Mucosa of descending colon (tissue), 3 donors: ENCODE data around the gene FHIT. TPM values are rescaled to one million over a fixed set of nuclear protein-coding genes. Genes with fewer than 3 reads are reported as not detected.
"Not testable (repeated sequence)": the region's sequence is repeated elsewhere in the genome, so short reads cannot be mapped to it uniquely, and the experiment has no call there.

ENCODE experiments used
- ATAC-seq: fragments of 200-7000 bp; cut with Tn5 transposase; one replicate; pipeline ENCODE4 v1.9.1; 2020; ENCODE audit warnings: mild to moderate bottlenecking, moderate library complexity
- DNase-seq, 3 donors: peaks; one replicate each; pipeline ENCODE4 v3.0.0-alpha.2; 2020
- H3K36me3 ChIP-seq: fragments of 200-600 bp; one replicate; pipeline ENCODE4 v1.8.0; 2021; ENCODE audit warnings: low read depth, mild to moderate bottlenecking
- H3K4me1 ChIP-seq: fragments of 200-600 bp; one replicate; pipeline ENCODE4 v1.8.0; 2021; ENCODE audit warnings: low read depth, mild to moderate bottlenecking
- H3K4me3 ChIP-seq: fragments of 200-600 bp; one replicate; pipeline ENCODE4 v1.8.0; 2021; ENCODE audit warnings: mild to moderate bottlenecking
- H3K9me3 ChIP-seq: fragments of 200-600 bp; one replicate; pipeline ENCODE4 v1.8.0; 2021; ENCODE audit warnings: mild to moderate bottlenecking
- CTCF ChIP-seq: fragments of 200-600 bp; IDR thresholded peaks from one replicate; pipeline ENCODE4 v1.8.0; 2022; ENCODE audit warnings: antibody characterized with exemption, mild to moderate bottlenecking
- intact Hi-C, 2 donors: fragments of 100-400 bp; cut with DNase I in 1 of 2; cut with micrococcal nuclease in 1 of 2; formaldehyde crosslinking; loops; one replicate each; pipeline versions ENCODE4 v1.11.0 to v1.11.1; 2022; cut with DNase I, micrococcal nuclease
- total RNA-seq, 3 donors: library from RNA; stranded (reverse); fragmentation: NEBNext Ultra II Directional in 2 of 3; extraction: Animal tissue kit (Norgen Biotek cat#: 25700) in 2 of 3; gene quantifications; one replicate each; pipeline versions ENCODE4 v1.2.1 to v1.2.4, GENCODE V29; 2021 to 2023
- donor health status: DM: no; HTN: no; CAD: no; lungs with moderate emphysema.
- donor health status: DM: no; HTN: no; CAD: no.
- donor health status: DM: no; HTN: yes; CAD: no.

Gene FHIT
- total RNA-seq, 3 donors from 2014 or later = 8.9 to 20.7 (median 18.6) TPM

- DNase-seq (no peak), ATAC-seq (no peak)
- no peaks in the 10 kb centered on the region for H3K9me3 ChIP-seq
- H3K4me1 ChIP-seq = no peaks in the 10 kb centered on the region
- TF ChIP-seq CTCF = no peak
- no peaks in the 10 kb centered on the region for H3K36me3 ChIP-seq
- intact Hi-C loops = no loop called here
- no peak overlapping the region for H3K4me3 ChIP-seq
These were observed 192.4 kb downstream of the FHIT start for GRCh38 chr3:61058836-61059235.

DNA sequence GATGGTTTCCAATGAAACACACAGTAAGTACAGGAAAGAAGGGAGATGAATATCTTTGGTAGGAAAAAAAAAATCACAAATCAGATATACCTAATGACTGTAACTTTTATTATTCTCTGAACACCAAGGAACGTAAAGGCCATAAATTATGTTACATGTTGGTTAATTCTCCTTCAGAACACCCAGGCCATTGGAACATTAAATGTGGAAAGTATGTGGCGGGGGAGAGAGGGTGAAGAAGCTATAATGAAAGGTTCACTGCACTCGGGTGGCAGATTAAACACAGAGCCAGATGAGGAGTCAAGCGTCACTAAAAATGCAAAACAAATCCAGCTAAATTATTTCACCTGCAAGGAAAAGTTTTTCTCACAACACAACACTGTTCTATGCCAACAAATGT is 193.8 kb downstream of the FHIT start:
- no peaks in the 10 kb centered on the region for H3K4me1 ChIP-seq
- TF ChIP-seq CTCF = no peak
- H3K4me3 ChIP-seq = no peak overlapping the region
- H3K9me3 ChIP-seq = no peaks in the 10 kb centered on the region
- DNase-seq (no peak), ATAC-seq (no peak)
- no peaks in the 10 kb centered on the region for H3K36me3 ChIP-seq
- intact Hi-C loops = no loop called here

GRCh38 chr3:61055447-61055846 is 195.8 kb downstream of the FHIT start:
- intact Hi-C loops = no loop called here
- Histone ChIP-seq H3K4me1 (no peaks in the 10 kb centered on the region), H3K9me3 (no peaks in the 10 kb centered on the region), H3K4me3 (no peak overlapping the region), H3K36me3 (no peaks in the 10 kb centered on the region)
- no peak for TF ChIP-seq CTCF
- no peak for ATAC-seq
- DNase-seq = no peak

DNA sequence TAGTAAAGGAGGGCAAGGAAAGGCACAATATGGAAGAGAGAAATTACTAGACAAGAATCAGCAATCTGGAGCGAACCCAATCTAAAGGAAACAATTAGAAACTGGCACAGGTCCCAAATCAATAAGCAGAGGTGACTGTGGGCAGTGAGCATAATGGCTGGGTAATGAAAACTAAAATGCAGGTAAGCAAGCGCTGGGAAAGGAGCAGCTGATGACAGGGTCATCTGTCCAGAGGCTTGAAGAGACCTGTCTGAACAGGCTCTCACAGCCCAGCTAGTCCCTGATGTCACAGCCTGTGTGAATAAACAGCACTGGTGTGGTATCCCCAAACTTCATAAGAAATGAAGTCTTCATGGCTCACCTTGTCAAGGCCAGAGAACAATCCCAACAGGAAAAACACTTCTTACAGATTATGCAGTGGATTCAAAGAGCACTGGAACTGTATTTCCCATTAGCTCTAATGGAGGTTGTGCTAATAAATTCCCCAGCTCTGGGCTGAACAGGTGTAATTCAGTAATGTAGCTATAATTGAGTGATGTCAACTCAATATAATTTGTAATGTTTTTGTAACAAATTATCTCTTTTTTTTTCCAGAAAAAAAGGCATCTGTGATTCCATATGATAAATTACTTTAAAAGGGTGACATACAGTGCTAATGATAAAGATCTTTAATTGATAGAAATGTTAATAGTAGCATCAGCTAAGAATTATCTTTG is 197.3 kb downstream of the FHIT start:
- ATAC-seq (no peak), DNase-seq (no peak)
- H3K9me3 ChIP-seq = no peaks in the 10 kb centered on the region
- no peaks in the 10 kb centered on the region for H3K36me3 ChIP-seq
- intact Hi-C loops = no loop called here
- H3K4me3 ChIP-seq = no peak overlapping the region
- no peak for TF ChIP-seq CTCF
- H3K4me1 ChIP-seq = no peaks in the 10 kb centered on the region

DNA sequence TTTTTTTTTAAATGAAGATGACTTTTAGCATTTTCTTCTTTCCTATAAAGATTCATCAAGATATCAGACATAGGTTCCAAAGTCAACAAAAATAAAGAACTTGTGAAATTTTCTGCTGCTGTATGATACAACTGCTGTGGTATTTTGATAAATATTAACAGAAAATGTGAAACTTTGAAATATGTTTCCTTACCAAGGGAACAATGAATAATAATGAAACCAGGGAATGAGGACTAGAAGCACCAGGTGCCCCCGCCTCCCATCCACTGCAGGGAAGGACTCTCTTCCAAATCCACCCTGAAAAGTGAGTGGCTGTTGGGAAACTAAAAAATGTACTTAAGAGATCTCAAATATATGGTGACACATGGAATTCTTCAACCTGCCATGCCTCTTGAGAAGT is 198.4 kb downstream of the FHIT start:
- no peaks in the 10 kb centered on the region for H3K36me3 ChIP-seq
- ATAC-seq (no peak), DNase-seq (no peak)
- no peak overlapping the region for H3K4me3 ChIP-seq
- intact Hi-C loops = no loop called here
- no peaks in the 10 kb centered on the region for H3K9me3 ChIP-seq
- TF ChIP-seq CTCF = no peak
- H3K4me1 ChIP-seq = no peaks in the 10 kb centered on the region

- H3K36me3 ChIP-seq = no peaks in the 10 kb centered on the region
- no peak for DNase-seq
- no peaks in the 10 kb centered on the region for H3K4me1 ChIP-seq
- intact Hi-C loops = no loop called here
- ATAC-seq = no peak
- H3K4me3 ChIP-seq = no peak overlapping the region
- TF ChIP-seq CTCF = no peak
- peaks cover 5% of the 10 kb centered on the region for H3K9me3 ChIP-seq
These were observed 199.6 kb downstream of the FHIT start for GRCh38 chr3:61051666-61052065.

DNA sequence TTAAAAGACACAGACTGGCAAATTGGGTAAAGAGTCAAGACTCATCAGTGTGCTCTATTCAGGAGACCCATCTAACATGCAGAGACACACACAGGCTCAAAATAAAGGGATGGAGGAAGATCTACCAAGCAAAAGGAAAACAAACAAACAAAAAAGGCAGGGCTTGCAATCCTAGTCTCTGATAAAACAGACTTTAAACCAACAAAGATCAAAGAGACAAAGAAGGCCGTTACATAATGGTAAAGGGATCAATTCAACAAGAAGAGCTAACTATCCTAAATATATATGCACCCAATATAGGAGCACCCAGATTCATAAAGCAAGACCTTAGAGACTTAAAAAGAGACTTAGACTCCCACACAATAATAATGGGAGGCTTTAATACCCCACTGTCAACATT is 206.1 kb downstream of the FHIT start:
- intact Hi-C loops, ATAC-seq, H3K4me3 ChIP-seq: not testable (repeated sequence)

More for the DNA sequence above, 206.1 kb downstream of the FHIT start:
- not testable (repeated sequence) for DNase-seq, H3K36me3 ChIP-seq, H3K4me1 ChIP-seq
- H3K9me3 ChIP-seq = peaks cover 36% of the 10 kb centered on the region
